Activated CD8-positive, alpha-beta memory T cell treated with anti-CD3 and anti-CD28 coated beads, Interleukin-2, amount 50 U/mL, for 1 hour (primary cell): ENCODE results near the gene BUD31.
"Not testable (repeated sequence)": the region's sequence is repeated elsewhere in the genome, so short reads cannot be mapped to it uniquely, and the experiment has no call there.

ENCODE experiments used
- DNase-seq: peaks from one replicate; pipeline ENCODE4 v3.0.0-alpha.2; 2020; ENCODE audit errors: extremely low read depth

Gene BUD31

GRCh38 chr7:99431756-99432540, 23.2 kb downstream of the BUD31 start:
- not testable (repeated sequence) for DNase-seq

- no peak for DNase-seq
Measured at GRCh38 chr7:99433158-99433557, 24.4 kb downstream of the BUD31 start.

DNA sequence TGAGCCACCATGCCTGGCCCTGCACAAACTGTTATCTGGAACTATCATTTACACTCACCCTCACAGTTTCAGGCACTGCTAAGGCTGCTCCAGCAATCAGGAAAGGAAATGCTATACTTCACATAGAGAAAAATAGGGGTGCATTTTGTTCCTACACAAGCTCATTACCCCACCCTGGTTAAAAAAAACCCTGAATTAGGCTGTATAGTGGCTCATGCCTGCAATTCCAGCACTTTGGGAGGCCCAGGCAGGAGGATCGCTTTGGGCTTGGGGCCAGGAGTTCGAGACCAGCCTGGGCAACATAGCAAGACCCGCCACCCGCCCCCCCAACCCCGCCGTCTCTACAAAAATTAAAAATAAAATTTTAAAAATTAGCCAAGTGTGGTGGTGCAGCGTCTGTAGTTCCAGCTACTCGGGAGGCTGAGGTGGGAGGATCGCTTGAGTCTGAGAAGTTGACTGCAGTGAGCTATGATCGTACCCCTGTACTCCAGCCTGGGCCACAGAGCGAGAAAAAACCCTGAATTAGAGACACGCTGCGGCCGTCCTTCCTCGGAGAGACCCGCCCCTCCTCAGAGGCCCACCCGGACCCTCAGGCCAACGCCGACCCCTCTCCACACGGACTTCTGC, 29.3 kb downstream of the BUD31 start:
- no peak for DNase-seq

- peak; percentile 69 for DNase-seq
Measured at GRCh38 chr7:99438573-99439480, 30.1 kb downstream of the BUD31 start, which contains the start of the genes CPSF4 and PTCD1. Gene CPSF4, plus strand, starts transcription at chr7:99438943. Its CDS starts 140 bp downstream, at chr7:99439083. Gene PTCD1, minus strand, starts transcription at chr7:99438798. Its CDS starts 3,556 bp downstream, at chr7:99435242.

- DNase-seq = no peak
Measured at GRCh38 chr7:99440195-99440594, 31.4 kb downstream of the BUD31 start.

- DNase-seq = no peak
Measured at GRCh38 chr7:99446096-99446495, 37.3 kb downstream of the BUD31 start.

DNA sequence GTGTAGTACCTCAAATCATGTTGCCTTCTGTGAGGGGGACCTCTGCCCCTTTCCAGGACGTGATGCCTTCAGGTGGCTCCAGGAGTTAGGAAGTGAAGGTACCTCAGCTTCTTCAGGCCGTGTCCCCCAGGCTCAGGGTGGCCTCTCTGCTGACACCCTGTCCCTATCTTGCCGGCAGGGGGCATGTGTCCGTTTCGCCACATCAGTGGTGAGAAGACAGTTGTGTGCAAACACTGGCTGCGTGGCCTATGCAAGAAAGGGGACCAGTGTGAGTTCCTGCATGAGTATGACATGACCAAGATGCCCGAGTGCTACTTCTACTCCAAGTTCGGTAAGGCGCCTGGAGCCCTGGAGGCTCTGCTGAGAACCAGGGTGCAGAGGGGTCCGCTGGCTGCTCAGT, 39.2 kb downstream of the BUD31 start:
- no peak for DNase-seq

GRCh38 chr7:99448855-99449254, 40.1 kb downstream of the BUD31 start:
- DNase-seq = no peak

GRCh38 chr7:99449326-99449725, 40.6 kb downstream of the BUD31 start:
- DNase-seq = no peak

DNA sequence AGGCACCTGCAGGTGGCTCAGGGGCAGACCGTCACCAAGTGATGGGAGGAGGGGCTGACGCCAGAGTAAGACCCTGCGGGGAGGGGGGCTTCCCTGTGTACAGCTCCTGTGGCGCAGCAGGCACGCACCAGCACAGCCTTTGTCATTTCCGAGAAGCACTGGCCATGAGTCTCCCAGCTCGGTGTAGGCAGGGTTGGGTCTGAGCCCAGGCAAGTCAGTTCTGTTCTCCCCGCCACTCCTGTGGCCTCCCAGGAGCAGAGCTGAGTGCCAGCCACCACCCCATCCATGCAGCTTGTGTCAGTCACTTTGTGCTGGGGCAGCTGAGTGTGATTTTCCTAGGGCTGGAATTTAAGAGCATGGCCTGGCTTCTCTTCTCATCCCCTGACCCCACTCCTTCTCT, 43.2 kb downstream of the BUD31 start:
- no peak for DNase-seq

- DNase-seq = no peak
Measured at GRCh38 chr7:99452541-99452940, 43.8 kb downstream of the BUD31 start.

DNA sequence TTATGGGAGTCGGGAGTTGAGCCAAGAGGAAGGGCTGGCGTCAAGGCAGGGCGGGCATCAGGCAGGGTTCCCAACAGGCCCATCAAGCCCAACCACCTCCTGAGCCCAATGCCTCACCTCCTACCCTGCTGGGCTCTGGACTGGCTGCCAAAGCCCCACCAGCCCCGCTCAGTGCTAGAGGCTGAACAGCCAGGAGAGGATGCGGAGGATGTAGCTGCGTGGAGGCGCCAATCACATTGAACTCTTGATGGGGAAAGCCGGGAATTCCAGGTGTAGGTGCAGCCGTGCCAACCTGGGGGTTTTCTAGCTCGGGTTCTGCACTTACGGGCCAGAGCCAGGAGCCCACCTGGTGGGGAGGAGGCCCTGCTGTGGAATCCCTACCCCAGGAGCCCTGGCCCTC, 44.3 kb downstream of the BUD31 start:
- no peak for DNase-seq

DNA sequence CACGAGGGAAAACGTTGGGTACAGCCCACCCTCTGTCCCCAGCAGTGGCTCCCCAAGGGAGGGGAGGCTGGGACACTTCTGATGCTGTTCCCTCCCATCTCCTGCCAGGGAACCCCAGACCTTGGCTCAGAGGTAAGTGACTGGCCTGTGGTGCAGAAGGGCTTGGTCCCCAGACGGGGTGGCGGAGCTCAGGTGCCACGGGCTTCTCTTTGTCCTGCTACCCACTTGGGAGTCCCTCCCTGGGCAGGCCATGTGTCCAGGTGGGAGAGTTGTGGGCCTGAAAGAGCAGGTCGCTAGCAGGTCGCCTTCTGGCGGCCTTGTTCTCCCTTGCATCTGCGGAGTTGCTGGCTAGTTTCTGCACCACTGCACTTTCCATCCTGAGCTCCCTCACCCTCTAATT, 47.1 kb downstream of the BUD31 start:
- DNase-seq = no peak

DNA sequence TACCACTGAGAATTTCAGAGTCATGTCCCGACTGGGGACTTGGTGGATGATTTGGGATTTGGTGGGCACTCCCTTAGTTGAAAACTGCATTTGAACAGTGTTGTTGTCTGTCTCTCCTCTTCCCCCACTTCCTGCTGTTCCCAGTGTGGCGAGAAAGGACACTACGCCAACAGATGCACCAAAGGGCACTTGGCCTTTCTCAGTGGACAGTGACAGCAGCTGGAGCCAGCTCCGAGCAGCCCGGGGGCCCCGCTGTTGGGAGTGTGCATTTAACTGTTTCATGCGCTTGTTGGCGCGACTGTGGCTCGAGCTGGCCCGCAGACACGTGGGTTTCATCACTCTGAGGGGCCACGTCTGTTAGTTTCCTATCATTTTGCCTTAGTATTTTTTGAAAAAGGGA, 47.5 kb downstream of the BUD31 start:
- DNase-seq = no peak

DNA sequence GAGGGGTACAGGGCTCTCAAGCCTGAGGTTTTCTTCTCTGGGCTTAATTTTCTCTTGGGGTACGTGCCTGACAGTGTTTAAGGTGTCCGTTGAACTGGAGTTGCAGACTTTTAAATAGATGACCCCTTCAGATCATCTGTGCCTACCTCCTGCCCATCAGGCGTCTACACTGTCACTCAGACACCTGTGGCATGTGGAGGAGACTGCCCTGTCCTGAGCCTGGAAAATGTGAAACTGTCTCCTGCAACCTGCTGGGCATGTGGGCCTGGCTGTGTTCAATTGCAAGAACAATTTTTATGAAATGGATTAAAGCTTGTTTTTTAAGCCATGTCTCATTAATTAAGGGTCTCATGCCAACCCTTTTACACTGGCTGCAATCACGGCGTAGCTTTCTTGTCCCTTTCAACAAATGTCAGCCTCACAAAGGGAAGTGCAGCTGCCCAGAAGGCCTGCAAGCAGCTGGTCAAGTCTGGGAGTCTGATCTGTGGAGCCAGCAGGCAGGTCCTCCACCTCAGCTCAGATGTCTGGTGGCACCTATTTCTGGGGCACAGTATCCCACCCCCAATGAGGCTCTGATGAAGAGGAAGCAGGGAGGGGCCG, 48.4 kb downstream of the BUD31 start:
- DNase-seq = no peak

GRCh38 chr7:99457650-99458493, 49.1 kb downstream of the BUD31 start:
- DNase-seq = no peak

- no peak for DNase-seq
Measured at GRCh38 chr7:99459087-99459486, 50.3 kb downstream of the BUD31 start.

GRCh38 chr7:99460651-99461050, 51.9 kb downstream of the BUD31 start:
- no peak for DNase-seq

GRCh38 chr7:99461221-99461620, 52.5 kb downstream of the BUD31 start:
- no peak for DNase-seq

- DNase-seq = no peak
Measured at GRCh38 chr7:99465421-99465768, 56.6 kb downstream of the BUD31 start.

DNA sequence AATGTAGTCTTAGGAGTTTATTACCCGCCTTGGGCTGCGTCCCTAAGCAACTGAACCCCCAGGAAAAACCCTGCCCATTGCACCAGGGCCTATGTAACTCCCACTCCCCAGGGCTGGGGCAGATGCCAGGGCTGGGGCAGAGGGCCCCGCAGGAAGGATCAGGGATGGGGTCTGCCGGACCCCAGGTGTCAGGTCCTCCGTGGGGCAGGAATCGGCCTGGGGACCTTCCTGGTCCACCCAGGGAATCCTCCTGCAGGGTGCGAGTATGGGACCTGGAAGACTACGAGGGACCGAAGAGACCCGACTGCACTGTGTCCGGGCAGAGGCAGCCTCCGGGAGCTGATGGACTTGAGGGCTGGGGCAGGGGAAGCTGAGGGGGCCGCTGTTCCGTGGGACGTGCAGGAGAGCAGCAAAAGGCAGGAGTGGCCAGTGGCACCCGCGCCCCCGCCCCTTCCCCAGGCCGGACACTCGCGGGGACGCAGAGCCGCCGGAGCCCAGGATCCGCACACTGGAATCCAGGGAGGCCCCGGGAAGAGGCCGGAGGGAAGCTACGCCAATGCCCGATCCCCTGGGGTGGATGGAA, 59.7 kb downstream of the BUD31 start:
- no peak for DNase-seq
